Renal cortex interstitium (tissue), 15 donors: ENCODE results near the gene GMEB1. TPM values are rescaled to one million over a fixed set of nuclear protein-coding genes. Genes with fewer than 3 reads are reported as not detected.
A peak's percentile ranks its signal among the peaks of the same experiment; 100 is the strongest.
"Not testable (repeated sequence)": the region's sequence is repeated elsewhere in the genome, so short reads cannot be mapped to it uniquely, and the experiment has no call there.

Experiments used
- DNase-seq, 11 donors: peaks; one replicate each; pipeline ENCODE4 v3.0.0-alpha.2; 2013; ENCODE audit warnings: low read depth in 9 of 11, low spot score in 4 of 11; ENCODE audit errors: extremely low read depth in 1 of 11
- long read RNA-seq, 16 experiments: transcript quantifications; one replicate each; lab custom pipeline, GENCODE V29; 2026
- polyA plus RNA-seq, 3 donors: library from polyadenylated mRNA; unstranded; fragments of 120-200 nt; gene quantifications; one replicate each; pipeline ENCODE4 v1.2.1, GENCODE V29; 2013; ENCODE audit not compliant: insufficient read length in 3 of 3

Gene GMEB1, protein sequence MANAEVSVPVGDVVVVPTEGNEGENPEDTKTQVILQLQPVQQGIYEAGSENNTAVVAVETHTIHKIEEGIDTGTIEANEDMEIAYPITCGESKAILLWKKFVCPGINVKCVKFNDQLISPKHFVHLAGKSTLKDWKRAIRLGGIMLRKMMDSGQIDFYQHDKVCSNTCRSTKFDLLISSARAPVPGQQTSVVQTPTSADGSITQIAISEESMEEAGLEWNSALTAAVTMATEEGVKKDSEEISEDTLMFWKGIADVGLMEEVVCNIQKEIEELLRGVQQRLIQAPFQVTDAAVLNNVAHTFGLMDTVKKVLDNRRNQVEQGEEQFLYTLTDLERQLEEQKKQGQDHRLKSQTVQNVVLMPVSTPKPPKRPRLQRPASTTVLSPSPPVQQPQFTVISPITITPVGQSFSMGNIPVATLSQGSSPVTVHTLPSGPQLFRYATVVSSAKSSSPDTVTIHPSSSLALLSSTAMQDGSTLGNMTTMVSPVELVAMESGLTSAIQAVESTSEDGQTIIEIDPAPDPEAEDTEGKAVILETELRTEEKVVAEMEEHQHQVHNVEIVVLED
- polyA plus RNA-seq, result 10 to 100 TPM; 16.8 to 17.6 (median 17.5) TPM
- long read RNA-seq, donor 1, full-length matches to known transcripts, result 2 of 2 reads
- long read RNA-seq, donor 1, partial matches to known transcripts, result 0 of 2 reads
- long read RNA-seq, donor 1, other reads (novel, unspliced or antisense), result 0 of 2 reads
- long read RNA-seq, donor 2, full-length matches to known transcripts, result 1 of 1 reads
- long read RNA-seq, donor 2, partial matches to known transcripts, result 0 of 1 reads
- long read RNA-seq, donor 2, other reads (novel, unspliced or antisense), result 0 of 1 reads
- long read RNA-seq, donor 3, full-length matches to known transcripts, result 5 of 5 reads
- long read RNA-seq, donor 3, partial matches to known transcripts, result 0 of 5 reads
- long read RNA-seq, donor 3, other reads (novel, unspliced or antisense), result 0 of 5 reads
- long read RNA-seq, donor 4, partial matches to known transcripts, result 0 of 2 reads
- long read RNA-seq, donor 4, other reads (novel, unspliced or antisense), result 0 of 2 reads
- long read RNA-seq, donor 5, result 0 reads
- long read RNA-seq, donor 6, full-length matches to known transcripts, result 4 of 4 reads
- long read RNA-seq, donor 6, partial matches to known transcripts, result 0 of 4 reads
- long read RNA-seq, donor 6, other reads (novel, unspliced or antisense), result 0 of 4 reads
- long read RNA-seq, donor 7, full-length matches to known transcripts, result 1 of 1 reads
- long read RNA-seq, donor 7, partial matches to known transcripts, result 0 of 1 reads
- long read RNA-seq, donor 7, other reads (novel, unspliced or antisense), result 0 of 1 reads
- long read RNA-seq, donor 8, full-length matches to known transcripts, result 7 of 7 reads
- long read RNA-seq, donor 8, partial matches to known transcripts, result 0 of 7 reads
- long read RNA-seq, donor 8, other reads (novel, unspliced or antisense), result 0 of 7 reads
- long read RNA-seq, donor 9, full-length matches to known transcripts, result 4 of 4 reads
- long read RNA-seq, donor 9, partial matches to known transcripts, result 0 of 4 reads
- long read RNA-seq, donor 9, other reads (novel, unspliced or antisense), result 0 of 4 reads
- long read RNA-seq, donor 10, full-length matches to known transcripts, result 4 of 4 reads
- long read RNA-seq, donor 10, partial matches to known transcripts, result 0 of 4 reads
- long read RNA-seq, donor 10, other reads (novel, unspliced or antisense), result 0 of 4 reads
- long read RNA-seq, donor 11, full-length matches to known transcripts, result 1 of 1 reads
- long read RNA-seq, donor 11, partial matches to known transcripts, result 0 of 1 reads
- long read RNA-seq, donor 11, other reads (novel, unspliced or antisense), result 0 of 1 reads
- long read RNA-seq, donor 12, result 0 reads
- long read RNA-seq, donor 13, partial matches to known transcripts, result 0 of 1 reads
- long read RNA-seq, donor 13, other reads (novel, unspliced or antisense), result 0 of 1 reads
- long read RNA-seq, donor 14, full-length matches to known transcripts, result 2 of 2 reads
- long read RNA-seq, donor 14, partial matches to known transcripts, result 0 of 2 reads
- long read RNA-seq, donor 14, other reads (novel, unspliced or antisense), result 0 of 2 reads
- long read RNA-seq, donor 15, full-length matches to known transcripts, result 2 of 2 reads
- long read RNA-seq, donor 15, partial matches to known transcripts, result 0 of 2 reads
- long read RNA-seq, donor 15, other reads (novel, unspliced or antisense), result 0 of 2 reads
- long read RNA-seq, donor 16, full-length matches to known transcripts, result 4 of 4 reads
- long read RNA-seq, donor 16, partial matches to known transcripts, result 0 of 4 reads
- long read RNA-seq, donor 16, other reads (novel, unspliced or antisense), result 0 of 4 reads

- peak in 10 of 11 donors; percentile 64 to 86 (median 82) for DNase-seq
Measured at GRCh38 chr1:28668191-28668955, at the start of gene GMEB1. GMEB1 (plus strand) TSS chr1:28668784; CDS start chr1:28683613, 14,829 bp downstream.

GRCh38 chr1:28631713-28632112 is 36.9 kb upstream of the GMEB1 start:
- DNase-seq, result no peak

DNA sequence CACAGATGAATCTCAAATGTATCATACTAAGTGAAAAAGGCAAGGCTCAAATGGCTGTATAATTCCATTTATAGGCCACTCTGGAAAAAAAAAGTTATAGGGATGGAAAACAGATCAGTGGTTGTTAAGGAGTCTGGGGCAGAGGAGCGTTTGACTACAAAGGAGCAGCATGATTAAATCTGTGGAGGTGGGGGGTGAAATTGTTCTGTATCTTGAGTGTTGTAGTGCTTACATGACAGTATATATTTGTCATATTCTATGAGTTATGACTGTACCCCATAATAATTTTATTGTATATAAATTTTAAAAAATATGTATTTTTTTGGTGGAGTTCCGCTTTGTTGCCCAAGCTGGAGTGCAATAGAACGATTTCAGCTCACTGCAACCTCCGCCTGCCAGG is 36.0 kb upstream of the GMEB1 start:
- DNase-seq, result no peak

GRCh38 chr1:28640766-28641165 is 27.8 kb upstream of the GMEB1 start:
- no peak for DNase-seq

DNA sequence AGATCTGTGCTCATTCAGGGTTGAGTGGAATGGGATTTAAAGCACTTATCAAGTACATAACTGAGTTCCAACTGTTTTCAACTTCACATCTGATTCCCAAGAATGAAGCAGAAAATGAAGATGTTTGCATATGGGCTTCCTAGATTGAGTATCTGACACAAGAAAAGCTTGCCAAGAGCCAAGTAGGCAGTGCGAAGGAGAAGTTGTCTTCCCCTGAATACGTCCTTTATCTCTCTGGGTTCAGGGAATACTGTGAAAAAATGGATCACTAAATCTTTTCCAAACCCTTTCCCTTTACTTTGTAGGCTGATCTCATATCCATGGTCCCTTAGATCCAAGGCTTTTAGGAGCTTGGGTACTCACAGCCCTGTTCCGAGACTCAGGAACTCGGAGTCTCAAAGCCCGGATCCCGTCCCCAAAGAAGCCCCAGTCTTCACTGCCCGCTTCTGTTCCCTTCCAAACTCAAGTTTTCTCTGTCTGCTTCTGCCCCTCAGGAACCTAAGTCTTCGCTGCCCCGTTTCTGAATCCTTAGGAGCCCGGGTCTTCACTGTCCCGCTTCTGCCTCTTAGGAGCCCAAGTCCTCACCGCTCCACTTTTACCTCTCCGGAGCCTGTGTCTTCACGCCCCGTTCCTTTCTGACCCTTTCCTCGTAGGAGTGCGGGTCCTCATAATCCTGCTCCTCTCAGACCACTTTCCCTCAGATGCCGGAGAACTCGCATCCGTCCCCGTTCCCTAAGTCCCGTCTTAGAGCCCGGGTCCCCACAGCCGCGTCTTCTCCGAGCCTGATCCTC is 26.3 kb upstream of the GMEB1 start:
- peak in 2 of 11 donors; percentile 3 to 24 for DNase-seq

GRCh38 chr1:28642847-28643635 is 25.5 kb upstream of the GMEB1 start, which contains the start of gene TAF12:
TAF12 (minus strand) TSS chr1:28643067; CDS start chr1:28622081, 20,986 bp downstream.
- peak; percentile 88 to 94 (median 93) for DNase-seq

DNA sequence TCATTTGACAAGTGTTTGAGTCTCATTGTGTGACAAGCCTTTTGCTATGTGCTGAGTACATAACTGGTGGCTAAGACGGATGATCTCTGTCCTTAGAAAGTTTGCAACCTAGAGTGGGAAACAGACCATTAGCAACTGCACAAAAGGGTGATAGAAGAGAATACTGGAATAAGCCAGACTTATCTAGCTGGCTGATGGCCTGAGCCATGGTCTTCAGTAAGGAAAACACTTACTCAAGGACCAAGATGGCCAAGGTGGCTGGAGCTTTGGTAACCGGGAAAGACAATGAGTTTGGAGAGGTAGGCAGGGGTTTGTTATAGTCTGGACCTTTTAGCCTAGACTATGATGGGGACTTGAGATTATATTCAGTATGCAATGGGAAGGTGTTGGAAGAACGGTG is 24.1 kb upstream of the GMEB1 start:
- DNase-seq, result no peak

DNA sequence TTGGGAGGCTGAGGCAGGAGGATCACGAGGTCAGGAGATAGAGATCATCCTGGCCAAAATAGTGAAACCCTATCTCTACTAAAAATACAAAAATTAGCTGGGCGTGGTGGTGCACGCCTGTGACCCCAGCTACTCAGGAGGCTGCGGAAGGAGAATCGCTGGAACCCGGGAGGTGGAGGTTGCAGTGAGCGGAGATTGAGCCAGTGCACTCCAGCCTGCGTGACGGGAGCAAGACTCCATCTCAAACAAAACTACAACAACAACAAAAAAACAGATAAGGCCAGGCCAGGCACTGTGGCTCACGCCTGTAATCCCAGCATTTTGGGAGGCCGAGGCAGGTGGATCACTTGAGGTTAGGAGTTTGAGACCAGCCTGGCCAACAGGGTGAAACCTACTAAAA is 23.2 kb upstream of the GMEB1 start:
- DNase-seq, result not testable (repeated sequence)

- no peak for DNase-seq
Measured at GRCh38 chr1:28646040-28646439, 22.5 kb upstream of the GMEB1 start.

DNA sequence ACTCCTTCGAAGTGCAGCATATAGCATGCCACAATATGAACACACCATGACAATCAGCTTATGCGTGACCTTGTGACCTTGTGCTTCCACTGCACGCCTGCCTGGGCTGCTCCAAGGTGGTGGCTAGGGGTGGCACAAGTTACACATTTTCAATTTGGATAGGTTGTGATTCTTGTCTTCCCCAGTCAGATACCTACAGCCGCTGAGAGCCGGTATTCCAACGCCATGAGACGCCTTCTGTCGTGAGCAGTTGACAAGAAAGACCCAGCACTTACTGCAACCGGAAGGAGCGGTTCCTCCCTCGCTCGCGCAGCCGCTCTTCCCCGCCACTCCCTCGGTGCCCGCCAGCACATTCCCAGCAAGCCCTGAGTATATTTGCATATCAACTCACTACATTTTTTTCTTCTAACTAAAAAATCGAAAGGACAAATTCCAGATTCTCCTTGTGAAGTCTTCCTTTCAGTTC is 20.5 kb upstream of the GMEB1 start:
- DNase-seq, result peak; percentile 64 to 92 (median 88)

- DNase-seq, result peak; percentile 88 to 99 (median 94)
Measured at GRCh38 chr1:28648474-28649198, 19.9 kb upstream of the GMEB1 start, which contains the start of gene RNU11. RNU11 (plus strand) TSS chr1:28648600.

GRCh38 chr1:28653063-28653462 is 15.5 kb upstream of the GMEB1 start:
- not testable (repeated sequence) for DNase-seq

DNA sequence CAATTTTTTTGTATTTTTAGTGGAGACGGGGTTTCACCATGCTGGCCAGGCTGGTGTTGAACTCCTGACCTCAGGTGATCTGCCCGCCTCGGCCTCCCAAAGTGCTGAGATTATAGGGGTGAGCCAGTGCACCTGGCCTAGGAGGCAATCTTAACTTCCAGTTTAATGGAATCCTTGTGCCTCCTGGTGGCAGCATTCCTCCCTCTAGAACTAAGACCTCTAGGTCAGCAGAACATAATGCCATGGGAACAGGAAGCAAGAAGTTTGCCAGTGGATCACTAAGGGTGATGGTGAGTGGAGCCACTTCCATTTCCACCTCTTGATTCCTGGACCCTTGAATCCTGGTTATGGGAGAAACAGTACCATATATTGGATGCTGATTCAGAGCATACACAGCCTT is 14.7 kb upstream of the GMEB1 start:
- DNase-seq, result not testable (repeated sequence)
